Islet precursor cell (in vitro differentiated cells): ENCODE data around the gene HECTD2.
A peak's percentile ranks its signal among the peaks of the same experiment; 100 is the strongest.
"Not testable (repeated sequence)": the region's sequence is repeated elsewhere in the genome, so short reads cannot be mapped to it uniquely, and the experiment has no call there.

Experiments used
- DNase-seq: peaks from one replicate; pipeline ENCODE4 v3.0.0-alpha.2; 2018

HECTD2 gene

GRCh38 chr10:91409869-91410637 lies at the start of gene HECTD2:
Gene HECTD2, plus strand, starts transcription at chr10:91410344. Its CDS starts 95 bp downstream, at chr10:91410439.
- peak; percentile 90 for DNase-seq

- DNase-seq: no peak
Measured at GRCh38 chr10:91360461-91360860, 49.7 kb upstream of the HECTD2 start.

GRCh38 chr10:91365519-91365918 lies 44.6 kb upstream of the HECTD2 start:
- DNase-seq: not testable (repeated sequence)

- no peak for DNase-seq
Measured at GRCh38 chr10:91366704-91367103, 43.4 kb upstream of the HECTD2 start.

- DNase-seq: no peak
Measured at GRCh38 chr10:91367127-91367531, 43.0 kb upstream of the HECTD2 start.

GRCh38 chr10:91367558-91367957 lies 42.6 kb upstream of the HECTD2 start:
- DNase-seq: no peak

GRCh38 chr10:91369978-91370589 lies 40.1 kb upstream of the HECTD2 start:
- DNase-seq: not testable (repeated sequence)

GRCh38 chr10:91374052-91374451 lies 36.1 kb upstream of the HECTD2 start:
- no peak for DNase-seq

GRCh38 chr10:91378061-91378460 lies 32.1 kb upstream of the HECTD2 start:
- no peak for DNase-seq

GRCh38 chr10:91380873-91381256 lies 29.3 kb upstream of the HECTD2 start:
- DNase-seq: no peak

GRCh38 chr10:91381257-91381891 lies 28.8 kb upstream of the HECTD2 start:
- DNase-seq: peak; percentile 97

GRCh38 chr10:91385306-91386085 lies 24.6 kb upstream of the HECTD2 start:
- DNase-seq: no peak

GRCh38 chr10:91389636-91390512 lies 20.3 kb upstream of the HECTD2 start:
- no peak for DNase-seq

GRCh38 chr10:91390513-91390825 lies 19.7 kb upstream of the HECTD2 start:
- not testable (repeated sequence) for DNase-seq

GRCh38 chr10:91391920-91392319 lies 18.2 kb upstream of the HECTD2 start:
- DNase-seq: no peak

GRCh38 chr10:91406322-91406721 lies 3.8 kb upstream of the HECTD2 start:
- no peak for DNase-seq

- peak; percentile 94 for DNase-seq
Measured at GRCh38 chr10:91409069-91409868, 875 bp upstream of the HECTD2 start.

GRCh38 chr10:91410638-91411371 lies 661 bp downstream of the HECTD2 start:
- no peak for DNase-seq

GRCh38 chr10:91411621-91412020 lies 1.5 kb downstream of the HECTD2 start:
- no peak for DNase-seq

GRCh38 chr10:91412354-91413087 lies 2.4 kb downstream of the HECTD2 start:
- DNase-seq: peak; percentile 56
